IMR-90 (cell line): ENCODE results near the gene LY9. TPM values are rescaled to one million over a fixed set of nuclear protein-coding genes. Genes with fewer than 3 reads are reported as not detected.

ENCODE experiments used
- ATAC-seq: fragments of 200-7000 bp; cut with Tn5 transposase; 2 replicates; pipeline ENCODE4 v1.9.1; 2020; ENCODE audit warnings: low read depth, mild to moderate bottlenecking, moderate library complexity
- BruUV-seq: library from RNA; stranded (reverse); fragments of 400-500 nt; replicated peaks from 2 replicates; lab custom pipeline; 2021; lab: Mats Ljungman, UMichigan
- CTCF ChIA-PET: fragments of 300-600 bp; formaldehyde crosslinking; extraction: SDS; loops from one replicate; lab custom pipeline; 2021; ENCODE audit warnings: antibody characterized with exemption; lab: Yijun Ruan, JAX
- POLR2A ChIA-PET: fragments of 300-600 bp; sonication (Branson Sonifier 250); formaldehyde crosslinking; loops from one replicate; lab custom pipeline; 2022; ENCODE audit warnings: antibody characterized with exemption; ENCODE audit not compliant: unreplicated experiment; lab: Charles Lee
- DNase-seq: peaks from one replicate; pipeline ENCODE4 v3.0.0; 2013
- H2AFZ ChIP-seq: replicated peaks from 2 replicates; pipeline ENCODE3; 2013; ENCODE audit warnings: low read length, mild to moderate bottlenecking; ENCODE audit not compliant: poor library complexity
- H2AK5ac ChIP-seq: 2 replicates; pipeline ENCODE4 v1.6.1; 2013; ENCODE audit warnings: low read depth, low read length, inconsistent platforms
- H2AK9ac ChIP-seq: replicated peaks from 2 replicates; pipeline ENCODE3; 2013; ENCODE audit warnings: mild to moderate bottlenecking, low read depth, low read length, moderate library complexity; ENCODE audit not compliant: poor library complexity
- H2BK120ac ChIP-seq: 2 replicates; pipeline ENCODE4 v1.6.1; 2013; ENCODE audit warnings: low read depth, low read length, inconsistent platforms
- H2BK15ac ChIP-seq: 3 replicates; pipeline ENCODE4 v1.6.1; 2013; ENCODE audit warnings: low read depth, low read length, inconsistent platforms
- H2BK20ac ChIP-seq: 2 replicates; pipeline ENCODE4 v1.6.1; 2013; ENCODE audit warnings: low read depth, mild to moderate bottlenecking, inconsistent platforms, low read length, moderate library complexity
- H2BK5ac ChIP-seq: 2 replicates; pipeline ENCODE4 v1.6.1; 2013; ENCODE audit warnings: mild to moderate bottlenecking, low read depth, low read length, inconsistent platforms; ENCODE audit not compliant: poor library complexity, severe bottlenecking
- H3K14ac ChIP-seq: replicated peaks from 2 replicates; pipeline ENCODE4 v1.6.1; 2013; ENCODE audit warnings: low read depth, low read length, inconsistent platforms
- H3K18ac ChIP-seq: 2 replicates; pipeline ENCODE4 v1.6.1; 2013; ENCODE audit warnings: low read depth, low read length, control low read depth
- H3K23ac ChIP-seq: 2 replicates; pipeline ENCODE4 v1.6.1; 2013; ENCODE audit warnings: low read depth, low read length, inconsistent platforms
- H3K27ac ChIP-seq: 2 replicates; pipeline ENCODE4 v1.5.1; 2013; ENCODE audit warnings: mild to moderate bottlenecking, control low read depth, low read length; ENCODE audit not compliant: insufficient read depth
- H3K27me3 ChIP-seq: 2 replicates; pipeline ENCODE4 v1.6.1; 2013; ENCODE audit warnings: low read length; ENCODE audit not compliant: control insufficient read depth, insufficient read depth
- H3K36me3 ChIP-seq: 2 replicates; pipeline ENCODE4 v1.6.1; 2013; ENCODE audit warnings: low read length, mixed read lengths; ENCODE audit not compliant: control insufficient read depth, insufficient read depth
- H3K4ac ChIP-seq: 2 replicates; pipeline ENCODE4 v1.6.1; 2013; ENCODE audit warnings: low read depth, low read length, inconsistent platforms
- H3K4me1 ChIP-seq: 2 replicates; pipeline ENCODE4 v1.6.1; 2013; ENCODE audit warnings: low read length, mixed read lengths; ENCODE audit not compliant: control insufficient read depth, insufficient read depth
- H3K4me2 ChIP-seq: 2 replicates; pipeline ENCODE4 v1.6.1; 2013; ENCODE audit warnings: low read depth, mild to moderate bottlenecking, control low read depth, low read length, moderate library complexity
- H3K4me3 ChIP-seq: 2 replicates; pipeline ENCODE4 v1.5.1; 2013; ENCODE audit warnings: low read depth, mild to moderate bottlenecking, control low read depth, low read length, moderate library complexity; ENCODE audit not compliant: insufficient read depth
- H3K56ac ChIP-seq: 2 replicates; pipeline ENCODE4 v1.6.1; 2013; ENCODE audit warnings: low read length, inconsistent platforms; ENCODE audit not compliant: insufficient read depth; ENCODE audit errors: extremely low read depth
- H3K79me1 ChIP-seq, 2 experiments: 2 replicates each; pipeline ENCODE4 v1.6.1; 2013; ENCODE audit warnings: low read length in 2 of 2, inconsistent platforms in 1 of 2, low read depth in 1 of 2
- H3K9ac ChIP-seq: 2 replicates; pipeline ENCODE4 v1.6.1; 2013; ENCODE audit warnings: low read depth, low read length, control low read depth
- H3K9me1 ChIP-seq: 2 replicates; pipeline ENCODE4 v1.6.1; 2013; ENCODE audit warnings: low read length, inconsistent platforms; ENCODE audit not compliant: insufficient read depth
- H3K9me3 ChIP-seq: 2 replicates; pipeline ENCODE4 v1.6.1; 2013; ENCODE audit warnings: low read length; ENCODE audit not compliant: control insufficient read depth, insufficient read depth
- H4K20me1 ChIP-seq: 2 replicates; pipeline ENCODE4 v1.6.1; 2013; ENCODE audit warnings: low read length, inconsistent platforms; ENCODE audit not compliant: insufficient read depth
- H4K5ac ChIP-seq: 2 replicates; pipeline ENCODE4 v1.6.1; 2013; ENCODE audit warnings: mild to moderate bottlenecking, low read depth, low read length, control low read depth
- H4K8ac ChIP-seq, 2 experiments: 2 replicates each; pipeline ENCODE4 v1.6.1; 2013; ENCODE audit warnings: low read depth in 2 of 2, low read length in 2 of 2, control low read depth in 1 of 2, inconsistent platforms in 1 of 2
- H4K91ac ChIP-seq: 2 replicates; pipeline ENCODE4 v1.6.1; 2013; ENCODE audit warnings: low read depth, low read length, inconsistent platforms; ENCODE audit not compliant: insufficient read depth
- CHD1 ChIP-seq: IDR thresholded peaks from 2 replicates; pipeline ENCODE4 v1.6.1; 2012; ENCODE audit warnings: low read depth, low read length, improper control_type of control experiment
- MXI1 ChIP-seq: IDR thresholded peaks from 2 replicates; pipeline ENCODE4 v1.6.1; 2012; ENCODE audit warnings: low read depth, mild to moderate bottlenecking, low read length, moderate library complexity, borderline replicate concordance
- NFE2L2 ChIP-seq: fragments of 150-350 bp; IDR thresholded peaks from 2 replicates; pipeline ENCODE4 v1.6.1; 2016; ENCODE audit warnings: low read depth, mild to moderate bottlenecking, low read length
- POLR2A ChIP-seq: IDR thresholded peaks from 2 replicates; pipeline ENCODE4 v1.6.1; 2012; ENCODE audit warnings: mild to moderate bottlenecking, low read depth, low read length
- WGBS, 2 experiments: methylation state at CpG; one replicate each; pipeline versions ENCODE4 v1.1.5 to v1.1.7; 2013; ENCODE audit warnings: missing lambda C conversion rate in 2 of 2; ENCODE audit not compliant: insufficient read length in 1 of 2; ENCODE audit errors: extremely low coverage in 2 of 2; 5-methylcytosine and 5-hydroxymethylcytosine counted together
- dilution Hi-C: fragments of 300-500 bp; cut with HindIII; formaldehyde crosslinking; loops from one replicate; pipeline ENCODE4 v1.14.3; 2018; ENCODE audit warnings: low sequenced_read_pairs; ENCODE audit not compliant: unreplicated experiment
- in situ Hi-C: fragments of 300-500 bp; cut with MboI; formaldehyde crosslinking; loops from 3 replicates; pipeline ENCODE4 v1.14.3; 2019; ENCODE audit warnings: low sequenced_read_pairs, inconsistent platforms, mixed read lengths
- intact Hi-C: fragments of 100-400 bp; cut with micrococcal nuclease; formaldehyde crosslinking; loops from 2 replicates; pipeline ENCODE4 v1.10.0; 2022
- polyA plus RNA-seq, 3 experiments: library from polyadenylated mRNA; depleted of rRNA; stranded (reverse); fragments of >200 nt; gene quantifications; 2 replicates each; pipeline ENCODE4 v1.2.3, GENCODE V29; 2012; ENCODE audit warnings: low replicate concordance in 1 of 3
- total RNA-seq: library from RNA; depleted of rRNA; stranded (reverse); fragments of >200 nt; gene quantifications from 2 replicates; pipeline ENCODE4 v1.2.3, GENCODE V29; 2012
- TF ChIP-seq, protein P1 (sequence below): conservative IDR thresholded peaks from 2 replicates; pipeline ENCODE4 v1.5.1; 2012; ENCODE audit warnings: mild to moderate bottlenecking, low read depth, low read length, improper control_type of control experiment
- TF ChIP-seq, protein P2 (sequence below): fragments of 150-350 bp; IDR thresholded peaks from 2 replicates; pipeline ENCODE4 v1.6.1; 2017; ENCODE audit warnings: mild to moderate bottlenecking, antibody characterized with exemption, low read length, low read depth

LY9 gene
- total and polyA plus RNA-seq, 2 of the 4 experiments (the other 2 are of a cell fraction): not detected

DNA sequence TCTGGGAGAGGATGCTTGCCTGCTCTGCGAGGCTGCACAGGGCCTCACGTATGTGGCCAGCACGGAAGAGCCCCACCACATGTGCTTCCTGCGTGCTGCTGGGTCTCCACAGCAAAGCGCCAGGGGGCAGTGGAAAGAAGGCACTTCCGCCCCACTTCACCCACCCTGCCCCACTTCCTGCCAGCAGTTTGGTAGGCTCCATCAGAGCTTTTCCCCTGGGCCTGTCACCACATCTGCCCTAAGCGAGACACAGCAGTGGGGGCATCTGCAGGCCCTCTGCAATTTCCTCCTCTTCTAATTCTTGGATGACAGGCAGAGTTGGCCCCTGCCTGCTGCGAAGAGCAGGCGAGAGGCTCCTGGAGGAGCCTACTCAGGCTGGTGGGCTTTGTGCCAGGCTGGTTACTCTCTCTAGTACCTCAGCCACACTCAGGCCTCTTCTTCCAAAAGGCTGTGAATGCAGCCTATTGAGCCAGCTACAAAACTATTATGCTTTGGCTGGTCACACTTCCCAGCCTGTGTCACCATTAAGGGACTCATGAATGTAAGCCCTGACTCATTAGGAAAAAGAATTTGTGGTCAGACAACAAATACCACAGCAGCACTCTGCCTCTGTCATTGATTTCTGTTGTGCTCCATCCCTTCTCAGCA, 41.7 kb downstream of the LY9 start:
- Histone ChIP-seq H2AK5ac (no peak overlapping the region), H3K4me2 (no peak overlapping the region)
- intact Hi-C loops: no loop called here

More for the DNA sequence above, 41.7 kb downstream of the LY9 start:
- no peaks in the 10 kb centered on the region for H3K79me1 ChIP-seq
- TF ChIP-seq, protein P1, sequence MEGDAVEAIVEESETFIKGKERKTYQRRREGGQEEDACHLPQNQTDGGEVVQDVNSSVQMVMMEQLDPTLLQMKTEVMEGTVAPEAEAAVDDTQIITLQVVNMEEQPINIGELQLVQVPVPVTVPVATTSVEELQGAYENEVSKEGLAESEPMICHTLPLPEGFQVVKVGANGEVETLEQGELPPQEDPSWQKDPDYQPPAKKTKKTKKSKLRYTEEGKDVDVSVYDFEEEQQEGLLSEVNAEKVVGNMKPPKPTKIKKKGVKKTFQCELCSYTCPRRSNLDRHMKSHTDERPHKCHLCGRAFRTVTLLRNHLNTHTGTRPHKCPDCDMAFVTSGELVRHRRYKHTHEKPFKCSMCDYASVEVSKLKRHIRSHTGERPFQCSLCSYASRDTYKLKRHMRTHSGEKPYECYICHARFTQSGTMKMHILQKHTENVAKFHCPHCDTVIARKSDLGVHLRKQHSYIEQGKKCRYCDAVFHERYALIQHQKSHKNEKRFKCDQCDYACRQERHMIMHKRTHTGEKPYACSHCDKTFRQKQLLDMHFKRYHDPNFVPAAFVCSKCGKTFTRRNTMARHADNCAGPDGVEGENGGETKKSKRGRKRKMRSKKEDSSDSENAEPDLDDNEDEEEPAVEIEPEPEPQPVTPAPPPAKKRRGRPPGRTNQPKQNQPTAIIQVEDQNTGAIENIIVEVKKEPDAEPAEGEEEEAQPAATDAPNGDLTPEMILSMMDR: no peak
- no peak for TF ChIP-seq MXI1
- TF ChIP-seq CHD1: no peak
- no peak for TF ChIP-seq POLR2A
- TF ChIP-seq, protein P2, sequence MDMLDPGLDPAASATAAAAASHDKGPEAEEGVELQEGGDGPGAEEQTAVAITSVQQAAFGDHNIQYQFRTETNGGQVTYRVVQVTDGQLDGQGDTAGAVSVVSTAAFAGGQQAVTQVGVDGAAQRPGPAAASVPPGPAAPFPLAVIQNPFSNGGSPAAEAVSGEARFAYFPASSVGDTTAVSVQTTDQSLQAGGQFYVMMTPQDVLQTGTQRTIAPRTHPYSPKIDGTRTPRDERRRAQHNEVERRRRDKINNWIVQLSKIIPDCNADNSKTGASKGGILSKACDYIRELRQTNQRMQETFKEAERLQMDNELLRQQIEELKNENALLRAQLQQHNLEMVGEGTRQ: no peak
- no peak for TF ChIP-seq NFE2L2
- H2AFZ ChIP-seq: no peak overlapping the region
- no peak overlapping the region for H3K56ac ChIP-seq
- ATAC-seq: no peak
- 40% methylated on average over 1 of the region's 9 CpGs; no CpG with 5 or more reads in 1 of the 2 experiments for WGBS, 2 experiments
- no peak overlapping the region for H3K27ac ChIP-seq
- no TSS peak for BruUV-seq
- no peaks in the 10 kb centered on the region for H3K9me1 ChIP-seq
- no peak overlapping the region for H2BK5ac ChIP-seq
- no peak overlapping the region for H2BK120ac ChIP-seq
- H3K4me3 ChIP-seq: no peak overlapping the region
- no peak overlapping the region for H3K9ac ChIP-seq
- H4K8ac ChIP-seq: no peak overlapping the region
- ChIA-PET POLR2A (no interaction called here), CTCF (interaction anchor here (1.3 kb wide), 1 partner anchor 10 kb away, joined by 3 read pairs; no protein-coding TSS in a partner anchor)
- DNase-seq: no peak
- H3K27me3 ChIP-seq: peaks cover 8% of the 10 kb centered on the region
- H3K23ac ChIP-seq: no peak overlapping the region
- no peak overlapping the region for H2BK20ac ChIP-seq
- H3K9me3 ChIP-seq: no peaks in the 10 kb centered on the region
- dilution Hi-C loops (no loop called here), in situ Hi-C loops (no loop called here)
- no peaks in the 10 kb centered on the region for H3K4me1 ChIP-seq
- no peak overlapping the region for H3K4ac ChIP-seq
- no peak overlapping the region for H3K14ac ChIP-seq
- no peak overlapping the region for H4K91ac ChIP-seq
- H3K36me3 ChIP-seq: no peaks in the 10 kb centered on the region
- no peak overlapping the region for H2AK9ac ChIP-seq
- no peak overlapping the region for H3K18ac ChIP-seq
- no peak overlapping the region for H2BK15ac ChIP-seq
- H4K20me1 ChIP-seq: no peaks in the 10 kb centered on the region
- no peak overlapping the region for H4K5ac ChIP-seq
